WTC11 (cell line): ENCODE data around the gene SPATA32.

Source experiments
- CREM ChIP-seq: sonication (generic); formaldehyde crosslinking; IDR thresholded peaks from 2 replicates; pipeline ENCODE4 v1.8.1; 2022; ENCODE audit warnings: mild to moderate bottlenecking, missing genetic modification reagents, moderate library complexity
- FOXJ3 ChIP-seq: sonication (generic); formaldehyde crosslinking; IDR thresholded peaks from 2 replicates; pipeline ENCODE4 v1.9.0; 2021; ENCODE audit warnings: missing genetic modification reagents, mild to moderate bottlenecking, borderline replicate concordance
- HMGA2 ChIP-seq: fragments of 250-450 bp; sonication (Bioruptor Pico); IDR thresholded peaks from 2 replicates; pipeline ENCODE4 v1.4.0; 2021; ENCODE audit warnings: mild to moderate bottlenecking, moderate library complexity
- JUN ChIP-seq: sonication (generic); formaldehyde crosslinking; IDR thresholded peaks from 2 replicates; pipeline ENCODE4 v1.8.0; 2023; ENCODE audit warnings: mild to moderate bottlenecking, missing genetic modification reagents
- SMAD3 ChIP-seq: sonication (generic); formaldehyde crosslinking; IDR thresholded peaks from 2 replicates; pipeline ENCODE4 v1.8.0; 2022; ENCODE audit warnings: missing genetic modification reagents, mild to moderate bottlenecking, borderline replicate concordance
- SP1 ChIP-seq: sonication (generic); formaldehyde crosslinking; conservative IDR thresholded peaks from 2 replicates; pipeline ENCODE4 v1.8.1; 2022; ENCODE audit warnings: missing genetic modification reagents
- TP53 ChIP-seq: sonication (generic); formaldehyde crosslinking; IDR thresholded peaks from 2 replicates; pipeline ENCODE4 v1.8.1; 2023; ENCODE audit warnings: mild to moderate bottlenecking, missing genetic modification reagents
- ZNF416 ChIP-seq: fragments of 250-450 bp; sonication (Bioruptor Pico); IDR thresholded peaks from 2 replicates; pipeline ENCODE4 v1.9.0; 2021; ENCODE audit warnings: mild to moderate bottlenecking, inconsistent platforms
- TF ChIP-seq, protein P1 (sequence below): fragments of 200-600 bp; IDR thresholded peaks from 2 replicates; pipeline ENCODE4 v1.8.0; 2022; ENCODE audit warnings: antibody characterized with exemption
- TF ChIP-seq, protein P2 (sequence below): sonication (generic); formaldehyde crosslinking; IDR thresholded peaks from 2 replicates; pipeline ENCODE4 v1.8.0; 2022; ENCODE audit warnings: mild to moderate bottlenecking, missing genetic modification reagents
- TF ChIP-seq, protein P3 (sequence below): sonication (generic); formaldehyde crosslinking; IDR thresholded peaks from 2 replicates; pipeline ENCODE4 v1.8.1; 2022; ENCODE audit warnings: missing genetic modification reagents, borderline replicate concordance

DNA sequence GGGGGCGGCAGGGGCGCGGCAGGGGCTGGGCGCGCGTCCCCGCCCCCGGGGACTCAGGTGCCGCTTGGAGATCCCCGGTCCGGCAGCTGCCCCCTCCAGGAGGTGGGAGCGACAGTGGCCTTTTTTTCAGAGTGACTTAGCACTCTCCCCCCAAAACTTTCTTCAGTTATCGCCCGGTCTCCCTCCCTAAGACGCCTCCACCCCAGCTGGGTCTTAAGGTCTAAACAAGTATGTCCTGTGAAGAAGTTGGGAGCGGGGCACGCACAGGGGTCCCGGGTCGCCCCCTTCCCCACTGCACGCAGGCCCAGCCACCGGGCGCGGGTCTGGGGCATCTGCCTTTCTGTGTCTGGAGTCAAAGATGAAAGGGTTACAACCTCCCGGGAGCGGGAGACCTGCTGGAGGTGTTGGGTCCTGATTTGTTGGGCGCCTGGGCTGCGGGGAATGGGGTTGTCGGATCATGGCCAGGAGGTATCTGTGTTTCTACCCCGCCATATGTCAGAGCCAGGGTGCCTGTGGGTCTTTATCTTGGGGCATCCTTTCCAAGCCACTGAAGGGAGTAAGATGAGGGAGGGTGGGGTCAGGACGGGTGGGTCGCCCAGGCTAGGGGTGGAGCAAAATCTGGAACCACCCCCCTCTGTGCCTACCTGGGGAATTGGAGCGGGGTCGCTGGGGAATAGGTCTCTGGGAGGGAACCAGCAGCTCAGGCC is 39.5 kb downstream of the SPATA32 start:
- TF ChIP-seq, protein P1, sequence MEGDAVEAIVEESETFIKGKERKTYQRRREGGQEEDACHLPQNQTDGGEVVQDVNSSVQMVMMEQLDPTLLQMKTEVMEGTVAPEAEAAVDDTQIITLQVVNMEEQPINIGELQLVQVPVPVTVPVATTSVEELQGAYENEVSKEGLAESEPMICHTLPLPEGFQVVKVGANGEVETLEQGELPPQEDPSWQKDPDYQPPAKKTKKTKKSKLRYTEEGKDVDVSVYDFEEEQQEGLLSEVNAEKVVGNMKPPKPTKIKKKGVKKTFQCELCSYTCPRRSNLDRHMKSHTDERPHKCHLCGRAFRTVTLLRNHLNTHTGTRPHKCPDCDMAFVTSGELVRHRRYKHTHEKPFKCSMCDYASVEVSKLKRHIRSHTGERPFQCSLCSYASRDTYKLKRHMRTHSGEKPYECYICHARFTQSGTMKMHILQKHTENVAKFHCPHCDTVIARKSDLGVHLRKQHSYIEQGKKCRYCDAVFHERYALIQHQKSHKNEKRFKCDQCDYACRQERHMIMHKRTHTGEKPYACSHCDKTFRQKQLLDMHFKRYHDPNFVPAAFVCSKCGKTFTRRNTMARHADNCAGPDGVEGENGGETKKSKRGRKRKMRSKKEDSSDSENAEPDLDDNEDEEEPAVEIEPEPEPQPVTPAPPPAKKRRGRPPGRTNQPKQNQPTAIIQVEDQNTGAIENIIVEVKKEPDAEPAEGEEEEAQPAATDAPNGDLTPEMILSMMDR: no peak
- TF ChIP-seq HMGA2 (CRISPR knock-in tag): no peak
- TF ChIP-seq, protein P2, sequence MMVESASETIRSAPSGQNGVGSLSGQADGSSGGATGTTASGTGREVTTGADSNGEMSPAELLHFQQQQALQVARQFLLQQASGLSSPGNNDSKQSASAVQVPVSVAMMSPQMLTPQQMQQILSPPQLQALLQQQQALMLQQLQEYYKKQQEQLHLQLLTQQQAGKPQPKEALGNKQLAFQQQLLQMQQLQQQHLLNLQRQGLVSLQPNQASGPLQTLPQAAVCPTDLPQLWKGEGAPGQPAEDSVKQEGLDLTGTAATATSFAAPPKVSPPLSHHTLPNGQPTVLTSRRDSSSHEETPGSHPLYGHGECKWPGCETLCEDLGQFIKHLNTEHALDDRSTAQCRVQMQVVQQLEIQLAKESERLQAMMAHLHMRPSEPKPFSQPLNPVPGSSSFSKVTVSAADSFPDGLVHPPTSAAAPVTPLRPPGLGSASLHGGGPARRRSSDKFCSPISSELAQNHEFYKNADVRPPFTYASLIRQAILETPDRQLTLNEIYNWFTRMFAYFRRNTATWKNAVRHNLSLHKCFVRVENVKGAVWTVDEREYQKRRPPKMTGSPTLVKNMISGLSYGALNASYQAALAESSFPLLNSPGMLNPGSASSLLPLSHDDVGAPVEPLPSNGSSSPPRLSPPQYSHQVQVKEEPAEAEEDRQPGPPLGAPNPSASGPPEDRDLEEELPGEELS (CRISPR knock-in tag): no peak
- no peak for TF ChIP-seq CREM (CRISPR knock-in tag)
- TF ChIP-seq FOXJ3 (CRISPR knock-in tag): no peak
- TF ChIP-seq SP1: no peak
- TF ChIP-seq, protein P3, sequence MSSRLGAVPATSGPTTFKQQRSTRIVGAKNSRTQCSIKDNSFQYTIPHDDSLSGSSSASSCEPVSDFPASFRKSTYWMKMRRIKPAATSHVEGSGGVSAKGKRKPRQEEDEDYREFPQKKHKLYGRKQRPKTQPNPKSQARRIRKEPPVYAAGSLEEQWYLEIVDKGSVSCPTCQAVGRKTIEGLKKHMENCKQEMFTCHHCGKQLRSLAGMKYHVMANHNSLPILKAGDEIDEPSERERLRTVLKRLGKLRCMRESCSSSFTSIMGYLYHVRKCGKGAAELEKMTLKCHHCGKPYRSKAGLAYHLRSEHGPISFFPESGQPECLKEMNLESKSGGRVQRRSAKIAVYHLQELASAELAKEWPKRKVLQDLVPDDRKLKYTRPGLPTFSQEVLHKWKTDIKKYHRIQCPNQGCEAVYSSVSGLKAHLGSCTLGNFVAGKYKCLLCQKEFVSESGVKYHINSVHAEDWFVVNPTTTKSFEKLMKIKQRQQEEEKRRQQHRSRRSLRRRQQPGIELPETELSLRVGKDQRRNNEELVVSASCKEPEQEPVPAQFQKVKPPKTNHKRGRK (CRISPR knock-in tag): no peak
- TF ChIP-seq JUN (CRISPR knock-in tag): no peak
- TF ChIP-seq TP53 (CRISPR knock-in tag): no peak
- no peak for TF ChIP-seq ZNF416
- no peak for TF ChIP-seq SMAD3
